Hematopoietic multipotent progenitor cell treated with erythropoietin and hydrocortisone succinate and interleukin-3 and kit ligand, for 15 days (in vitro differentiated cells): ENCODE results near the gene VSTM1.
A peak's percentile ranks its signal among the peaks of the same experiment; 100 is the strongest.
"Not testable (repeated sequence)": the region's sequence is repeated elsewhere in the genome, so short reads cannot be mapped to it uniquely, and the experiment has no call there.

Experiments
- DNase-seq: peaks from one replicate; pipeline ENCODE4 v3.0.0-alpha.2; 2015; ENCODE audit warnings: low spot score

VSTM1 gene

GRCh38 chr19:54063350-54064116, at the start of gene VSTM1:
VSTM1 (minus strand) TSS chr19:54063897; CDS start chr19:54063777, 120 bp downstream.
- no peak for DNase-seq

GRCh38 chr19:54109651-54110050, 46.0 kb upstream of the VSTM1 start:
- no peak for DNase-seq

GRCh38 chr19:54108496-54108895, 44.8 kb upstream of the VSTM1 start:
- DNase-seq, result no peak

GRCh38 chr19:54107876-54108490, 44.3 kb upstream of the VSTM1 start:
- no peak for DNase-seq

- DNase-seq, result no peak
Observed at GRCh38 chr19:54106716-54107115, 43.0 kb upstream of the VSTM1 start.

- DNase-seq, result no peak
Observed at GRCh38 chr19:54105796-54106195, 42.1 kb upstream of the VSTM1 start.

GRCh38 chr19:54104998-54105715, 41.5 kb upstream of the VSTM1 start:
- DNase-seq, result no peak

GRCh38 chr19:54102421-54103169, 38.9 kb upstream of the VSTM1 start, which contains the start of gene NDUFA3:
NDUFA3 (plus strand) TSS chr19:54102855; CDS start chr19:54102879, 24 bp downstream.
- DNase-seq, result peak; percentile 99

GRCh38 chr19:54100561-54100960, 36.9 kb upstream of the VSTM1 start, which contains the start of gene OSCAR:
OSCAR (minus strand) TSS chr19:54100803; CDS start chr19:54100792, 11 bp downstream.
- no peak for DNase-seq

GRCh38 chr19:54099903-54100255, 36.2 kb upstream of the VSTM1 start:
- DNase-seq, result not testable (repeated sequence)

- no peak for DNase-seq
Observed at GRCh38 chr19:54099190-54099902, 35.6 kb upstream of the VSTM1 start.

GRCh38 chr19:54096617-54097106, 33.0 kb upstream of the VSTM1 start:
- DNase-seq, result no peak

- not testable (repeated sequence) for DNase-seq
Observed at GRCh38 chr19:54095859-54096616, 32.3 kb upstream of the VSTM1 start.

GRCh38 chr19:54095136-54095858, 31.6 kb upstream of the VSTM1 start:
- no peak for DNase-seq

GRCh38 chr19:54094426-54095000, 30.8 kb upstream of the VSTM1 start:
- no peak for DNase-seq

- no peak for DNase-seq
Observed at GRCh38 chr19:54084410-54084809, 20.7 kb upstream of the VSTM1 start.

GRCh38 chr19:54081032-54081431, 17.3 kb upstream of the VSTM1 start, which contains the start of gene TARM1:
TARM1 (minus strand) TSS chr19:54081365; CDS start chr19:54081340, 25 bp downstream.
- DNase-seq, result no peak

GRCh38 chr19:54077334-54077733, 13.6 kb upstream of the VSTM1 start:
- no peak for DNase-seq

- no peak for DNase-seq
Observed at GRCh38 chr19:54074851-54075250, 11.2 kb upstream of the VSTM1 start.
